A673 (cell line): ENCODE data around the gene NBPF1.

Experiments
- EZH2 ChIP-seq: fragments of 200-600 bp; sonication (generic); IDR thresholded peaks from 2 replicates; pipeline ENCODE4 v1.6.1; 2017; ENCODE audit warnings: borderline replicate concordance, low read depth, mild to moderate bottlenecking, mixed read lengths, antibody characterized with exemption, low read length; ENCODE audit not compliant: poor library complexity, severe bottlenecking
- TF ChIP-seq, protein P1 (sequence below): fragments of 300-800, 200-600 bp; sonication (generic); conservative IDR thresholded peaks from 2 replicates; pipeline ENCODE4 v1.5.1; 2017; ENCODE audit warnings: low read depth, mild to moderate bottlenecking, antibody characterized with exemption, low read length, moderate library complexity, mixed read lengths

DNA sequence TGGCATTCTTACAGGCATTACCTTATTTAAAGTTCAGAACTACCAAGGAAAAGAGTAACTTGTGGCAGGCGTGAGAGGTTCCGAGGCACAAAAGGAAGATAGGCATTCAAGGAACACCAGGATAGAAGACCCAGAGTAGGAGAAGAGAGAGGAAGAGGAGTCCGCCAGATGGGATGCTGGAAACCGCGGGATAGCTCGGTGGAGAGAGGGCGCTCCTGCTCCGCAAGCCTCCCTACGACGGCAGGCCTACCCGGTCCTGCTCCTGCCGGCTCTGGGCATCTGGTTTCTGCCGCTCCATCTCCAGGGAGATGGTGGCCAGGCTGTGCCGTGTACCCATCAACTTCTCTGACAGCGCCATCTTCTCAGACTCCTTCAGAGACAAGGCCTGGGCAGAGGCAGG, 5.4 kb upstream of the NBPF1 start:
- TF ChIP-seq, protein P1, sequence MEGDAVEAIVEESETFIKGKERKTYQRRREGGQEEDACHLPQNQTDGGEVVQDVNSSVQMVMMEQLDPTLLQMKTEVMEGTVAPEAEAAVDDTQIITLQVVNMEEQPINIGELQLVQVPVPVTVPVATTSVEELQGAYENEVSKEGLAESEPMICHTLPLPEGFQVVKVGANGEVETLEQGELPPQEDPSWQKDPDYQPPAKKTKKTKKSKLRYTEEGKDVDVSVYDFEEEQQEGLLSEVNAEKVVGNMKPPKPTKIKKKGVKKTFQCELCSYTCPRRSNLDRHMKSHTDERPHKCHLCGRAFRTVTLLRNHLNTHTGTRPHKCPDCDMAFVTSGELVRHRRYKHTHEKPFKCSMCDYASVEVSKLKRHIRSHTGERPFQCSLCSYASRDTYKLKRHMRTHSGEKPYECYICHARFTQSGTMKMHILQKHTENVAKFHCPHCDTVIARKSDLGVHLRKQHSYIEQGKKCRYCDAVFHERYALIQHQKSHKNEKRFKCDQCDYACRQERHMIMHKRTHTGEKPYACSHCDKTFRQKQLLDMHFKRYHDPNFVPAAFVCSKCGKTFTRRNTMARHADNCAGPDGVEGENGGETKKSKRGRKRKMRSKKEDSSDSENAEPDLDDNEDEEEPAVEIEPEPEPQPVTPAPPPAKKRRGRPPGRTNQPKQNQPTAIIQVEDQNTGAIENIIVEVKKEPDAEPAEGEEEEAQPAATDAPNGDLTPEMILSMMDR, result no peak
- no peak for TF ChIP-seq EZH2
